Activated naive CD8-positive, alpha-beta T cell treated with anti-CD3 and anti-CD28 coated beads, Interleukin-2, amount 10 ng/mL, durations not matched to agents 7 days and 5 days (primary cell): ENCODE data around the gene MCU. TPM values are rescaled to one million over a fixed set of nuclear protein-coding genes. Genes with fewer than 3 reads are reported as not detected.

Source experiments
- ATAC-seq: fragments of 150-1000 bp; cut with Tn5 transposase; one replicate; pipeline ENCODE4 v1.10.0; 2021; ENCODE audit warnings: low read depth, moderate library complexity
- POLR2A ChIA-PET: fragments of 350-600 bp; sonication (Branson Sonifier 250); formaldehyde crosslinking; loops from one replicate; lab custom pipeline; 2021; ENCODE audit warnings: antibody characterized with exemption; lab: Charles Lee
- DNase-seq: peaks from one replicate; pipeline ENCODE4 v3.0.0; 2021
- H3K27ac Mint-ChIP-seq: one replicate; pipeline ENCODE4 v1.8.0; 2022; ENCODE audit warnings: mild to moderate bottlenecking, mixed read lengths
- H3K27me3 Mint-ChIP-seq: one replicate; pipeline ENCODE4 v1.8.0; 2022; ENCODE audit warnings: mild to moderate bottlenecking, moderate library complexity, mixed read lengths
- H3K36me3 Mint-ChIP-seq: one replicate; pipeline ENCODE4 v1.8.0; 2021; ENCODE audit warnings: mild to moderate bottlenecking, mixed read lengths
- H3K4me1 Mint-ChIP-seq: one replicate; pipeline ENCODE4 v1.8.0; 2021; ENCODE audit warnings: mixed read lengths
- H3K4me3 Mint-ChIP-seq: one replicate; pipeline ENCODE4 v1.8.0; 2022; ENCODE audit warnings: mild to moderate bottlenecking, moderate library complexity, mixed read lengths
- H3K9me3 Mint-ChIP-seq: one replicate; pipeline ENCODE4 v1.8.0; 2021; ENCODE audit warnings: mixed read lengths
- total RNA-seq, 2 experiments: library from RNA; stranded (reverse); gene quantifications; one replicate each; pipeline ENCODE4 v1.2.3, GENCODE V29; 2021

Gene MCU
- total RNA-seq, 2 experiments from 2014 or later: 12.2 to 14.3 TPM

GRCh38 chr10:72796538-72796937 lies 104.6 kb downstream of the MCU start:
- H3K4me3 Mint-ChIP-seq: no peak overlapping the region
- no peaks in the 10 kb centered on the region for H3K27me3 Mint-ChIP-seq
- H3K36me3 Mint-ChIP-seq: peaks cover 5% of the 10 kb centered on the region
- DNase-seq (no peak), ATAC-seq (no peak)
- H3K9me3 Mint-ChIP-seq: no peaks in the 10 kb centered on the region
- peaks cover 3% of the 10 kb centered on the region for H3K4me1 Mint-ChIP-seq
- H3K27ac Mint-ChIP-seq: no peak overlapping the region
- POLR2A ChIA-PET: interaction anchor here (0.7 kb wide), 1 partner anchor 40 kb away, joined by 5 read pairs; no protein-coding TSS in a partner anchor

- H3K4me3 Mint-ChIP-seq: no peak overlapping the region
These were observed 108.2 kb downstream of the MCU start for GRCh38 chr10:72800000-72800740.

GRCh38 chr10:72800741-72801092 lies 108.8 kb downstream of the MCU start:
- POLR2A ChIA-PET: no interaction called here
- H3K4me1 Mint-ChIP-seq: peaks cover 3% of the 10 kb centered on the region
- no peak overlapping the region for H3K4me3 Mint-ChIP-seq
- ATAC-seq: no peak
- H3K36me3 Mint-ChIP-seq: no peaks in the 10 kb centered on the region
- no peaks in the 10 kb centered on the region for H3K27me3 Mint-ChIP-seq
- no peak overlapping the region for H3K27ac Mint-ChIP-seq
- H3K9me3 Mint-ChIP-seq: no peaks in the 10 kb centered on the region
- DNase-seq: no peak

More at GRCh38 chr10:72800000-72800740, 108.2 kb downstream of the MCU start:
- DNase-seq (no peak), ATAC-seq (no peak)
- Mint-ChIP-seq H3K36me3 (peaks cover under 1% of the 10 kb centered on the region), H3K9me3 (no peaks in the 10 kb centered on the region), H3K4me1 (peaks cover 3% of the 10 kb centered on the region), H3K27me3 (no peaks in the 10 kb centered on the region), H3K27ac (no peak overlapping the region)
- POLR2A ChIA-PET: no interaction called here

GRCh38 chr10:72801263-72801868 lies 109.4 kb downstream of the MCU start:
- no peak for DNase-seq
- POLR2A ChIA-PET: no interaction called here
- no peak overlapping the region for H3K27ac Mint-ChIP-seq

GRCh38 chr10:72802332-72802731 lies 110.4 kb downstream of the MCU start:
- H3K4me1 Mint-ChIP-seq: peaks cover 3% of the 10 kb centered on the region
- ATAC-seq (no peak), DNase-seq (no peak)
- H3K9me3 Mint-ChIP-seq: no peaks in the 10 kb centered on the region
- no peaks in the 10 kb centered on the region for H3K27me3 Mint-ChIP-seq
- H3K4me3 Mint-ChIP-seq: no peak overlapping the region
- POLR2A ChIA-PET: no interaction called here
- no peak overlapping the region for H3K27ac Mint-ChIP-seq
- no peaks in the 10 kb centered on the region for H3K36me3 Mint-ChIP-seq

More at GRCh38 chr10:72801263-72801868, 109.4 kb downstream of the MCU start:
- no peaks in the 10 kb centered on the region for H3K9me3 Mint-ChIP-seq
- ATAC-seq: no peak
- peaks cover 3% of the 10 kb centered on the region for H3K4me1 Mint-ChIP-seq
- H3K4me3 Mint-ChIP-seq: no peak overlapping the region
- no peaks in the 10 kb centered on the region for H3K27me3 Mint-ChIP-seq
- no peaks in the 10 kb centered on the region for H3K36me3 Mint-ChIP-seq

- POLR2A ChIA-PET: no interaction called here
- H3K36me3 Mint-ChIP-seq: no peaks in the 10 kb centered on the region
- H3K4me1 Mint-ChIP-seq: peaks cover 3% of the 10 kb centered on the region
- DNase-seq (no peak), ATAC-seq (no peak)
- no peak overlapping the region for H3K4me3 Mint-ChIP-seq
- H3K9me3 Mint-ChIP-seq: no peaks in the 10 kb centered on the region
- H3K27ac Mint-ChIP-seq: no peak overlapping the region
- no peaks in the 10 kb centered on the region for H3K27me3 Mint-ChIP-seq
These were observed 111.0 kb downstream of the MCU start for GRCh38 chr10:72802763-72803505.

GRCh38 chr10:72808001-72808400 lies 116.1 kb downstream of the MCU start:
- POLR2A ChIA-PET: no interaction called here
- H3K4me1 Mint-ChIP-seq: no peaks in the 10 kb centered on the region
- H3K9me3 Mint-ChIP-seq: peaks cover 3% of the 10 kb centered on the region

GRCh38 chr10:72809006-72809405 lies 117.1 kb downstream of the MCU start:
- Mint-ChIP-seq H3K4me1 (no peaks in the 10 kb centered on the region), H3K4me3 (no peak overlapping the region), H3K9me3 (peaks cover 3% of the 10 kb centered on the region), H3K27me3 (no peaks in the 10 kb centered on the region), H3K27ac (no peak overlapping the region), H3K36me3 (peaks cover 2% of the 10 kb centered on the region)
- ATAC-seq (no peak), DNase-seq (no peak)
- POLR2A ChIA-PET: no interaction called here

More at GRCh38 chr10:72808001-72808400, 116.1 kb downstream of the MCU start:
- no peak for ATAC-seq
- Mint-ChIP-seq H3K4me3 (no peak overlapping the region), H3K36me3 (peaks cover 2% of the 10 kb centered on the region), H3K27ac (no peak overlapping the region), H3K27me3 (no peaks in the 10 kb centered on the region)
- DNase-seq: no peak

- H3K27me3 Mint-ChIP-seq: no peaks in the 10 kb centered on the region
- H3K4me1 Mint-ChIP-seq: no peaks in the 10 kb centered on the region
- POLR2A ChIA-PET: no interaction called here
- peaks cover 3% of the 10 kb centered on the region for H3K9me3 Mint-ChIP-seq
- peaks cover 2% of the 10 kb centered on the region for H3K36me3 Mint-ChIP-seq
- H3K4me3 Mint-ChIP-seq: no peak overlapping the region
- DNase-seq: no peak
- ATAC-seq: no peak
- no peak overlapping the region for H3K27ac Mint-ChIP-seq
These were observed 119.0 kb downstream of the MCU start for GRCh38 chr10:72810976-72811375.

GRCh38 chr10:72812415-72812752 lies 120.4 kb downstream of the MCU start:
- peaks cover 3% of the 10 kb centered on the region for H3K9me3 Mint-ChIP-seq
- H3K4me3 Mint-ChIP-seq: no peak overlapping the region
- DNase-seq (no peak), ATAC-seq (no peak)
- no peaks in the 10 kb centered on the region for H3K4me1 Mint-ChIP-seq
- H3K27ac Mint-ChIP-seq: no peak overlapping the region
- no peaks in the 10 kb centered on the region for H3K27me3 Mint-ChIP-seq
- peaks cover 2% of the 10 kb centered on the region for H3K36me3 Mint-ChIP-seq
- POLR2A ChIA-PET: no interaction called here

GRCh38 chr10:72812753-72813430 lies 120.9 kb downstream of the MCU start:
- DNase-seq: no peak
- H3K4me3 Mint-ChIP-seq: no peak overlapping the region
- peaks cover 3% of the 10 kb centered on the region for H3K9me3 Mint-ChIP-seq
- no peaks in the 10 kb centered on the region for H3K27me3 Mint-ChIP-seq
- no peak overlapping the region for H3K27ac Mint-ChIP-seq
- H3K4me1 Mint-ChIP-seq: no peaks in the 10 kb centered on the region
- no peak for ATAC-seq
- H3K36me3 Mint-ChIP-seq: peaks cover 2% of the 10 kb centered on the region
- POLR2A ChIA-PET: no interaction called here

- no peak overlapping the region for H3K4me3 Mint-ChIP-seq
These were observed 122.3 kb downstream of the MCU start for GRCh38 chr10:72814099-72814790.

GRCh38 chr10:72816565-72816964 lies 124.6 kb downstream of the MCU start:
- no peaks in the 10 kb centered on the region for H3K9me3 Mint-ChIP-seq
- H3K27ac Mint-ChIP-seq: no peak overlapping the region
- peaks cover 8% of the 10 kb centered on the region for H3K4me1 Mint-ChIP-seq
- H3K4me3 Mint-ChIP-seq: no peak overlapping the region
- no peak for ATAC-seq
- POLR2A ChIA-PET: no interaction called here
- H3K27me3 Mint-ChIP-seq: no peaks in the 10 kb centered on the region
- H3K36me3 Mint-ChIP-seq: peaks cover 4% of the 10 kb centered on the region
- DNase-seq: no peak

More at GRCh38 chr10:72814099-72814790, 122.3 kb downstream of the MCU start:
- H3K4me1 Mint-ChIP-seq: peaks cover 8% of the 10 kb centered on the region
- no peak overlapping the region for H3K27ac Mint-ChIP-seq
- no peak for ATAC-seq
- POLR2A ChIA-PET: no interaction called here
- no peak for DNase-seq
- no peaks in the 10 kb centered on the region for H3K27me3 Mint-ChIP-seq
- peaks cover 4% of the 10 kb centered on the region for H3K36me3 Mint-ChIP-seq
- peaks cover 3% of the 10 kb centered on the region for H3K9me3 Mint-ChIP-seq
